Retinal pigment epithelial cell (primary cell): ENCODE measurements around the gene OPN5.

Experiments
- DNase-seq: peaks from one replicate; pipeline ENCODE4 v3.0.0-alpha.2; 2010; ENCODE audit warnings: low read depth
- H3K4me3 ChIP-seq: 2 replicates; pipeline ENCODE4 v1.5.1; 2011; ENCODE audit warnings: mild to moderate bottlenecking, low read length, control low read depth, moderate library complexity
- TF ChIP-seq, protein P1 (sequence below): conservative IDR thresholded peaks from 2 replicates; pipeline ENCODE4 v1.5.1; 2011; ENCODE audit warnings: low read depth, low read length, control low read depth, inconsistent platforms

OPN5 gene

DNA sequence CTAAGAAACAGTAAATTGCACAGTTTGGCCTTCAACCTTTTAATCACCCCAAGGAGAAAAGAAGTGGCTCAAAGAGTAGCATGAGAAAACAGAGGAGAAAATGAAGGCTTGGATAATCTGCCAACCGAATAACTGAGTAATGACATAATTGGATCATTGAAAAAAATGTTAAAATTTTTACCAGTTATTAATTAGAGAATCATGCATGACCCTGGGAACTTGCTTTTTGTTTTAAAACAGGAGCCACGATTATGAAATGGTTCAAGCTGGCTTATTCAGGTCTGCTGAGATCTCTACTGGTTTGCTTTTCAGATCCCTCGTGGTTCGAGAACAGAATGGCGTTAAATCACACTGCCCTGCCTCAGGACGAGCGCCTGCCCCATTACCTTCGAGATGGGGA is at the start of gene OPN5:
Gene OPN5, plus strand, starts transcription at position 301 of the 400 bp plus-strand sequence. Its CDS starts 35 bp downstream, at position 336.
- peak; percentile 29 for DNase-seq
- H3K4me3 ChIP-seq: no peak within 1 kb of the TSS
- TF ChIP-seq, protein P1, sequence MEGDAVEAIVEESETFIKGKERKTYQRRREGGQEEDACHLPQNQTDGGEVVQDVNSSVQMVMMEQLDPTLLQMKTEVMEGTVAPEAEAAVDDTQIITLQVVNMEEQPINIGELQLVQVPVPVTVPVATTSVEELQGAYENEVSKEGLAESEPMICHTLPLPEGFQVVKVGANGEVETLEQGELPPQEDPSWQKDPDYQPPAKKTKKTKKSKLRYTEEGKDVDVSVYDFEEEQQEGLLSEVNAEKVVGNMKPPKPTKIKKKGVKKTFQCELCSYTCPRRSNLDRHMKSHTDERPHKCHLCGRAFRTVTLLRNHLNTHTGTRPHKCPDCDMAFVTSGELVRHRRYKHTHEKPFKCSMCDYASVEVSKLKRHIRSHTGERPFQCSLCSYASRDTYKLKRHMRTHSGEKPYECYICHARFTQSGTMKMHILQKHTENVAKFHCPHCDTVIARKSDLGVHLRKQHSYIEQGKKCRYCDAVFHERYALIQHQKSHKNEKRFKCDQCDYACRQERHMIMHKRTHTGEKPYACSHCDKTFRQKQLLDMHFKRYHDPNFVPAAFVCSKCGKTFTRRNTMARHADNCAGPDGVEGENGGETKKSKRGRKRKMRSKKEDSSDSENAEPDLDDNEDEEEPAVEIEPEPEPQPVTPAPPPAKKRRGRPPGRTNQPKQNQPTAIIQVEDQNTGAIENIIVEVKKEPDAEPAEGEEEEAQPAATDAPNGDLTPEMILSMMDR: no peak

- DNase-seq: no peak
- no peak overlapping the region for H3K4me3 ChIP-seq
- TF ChIP-seq, protein P1: peak; percentile 50
These were observed 47.8 kb upstream of the OPN5 start for GRCh38 chr6:47733879-47734558.

GRCh38 chr6:47734831-47735481 is 46.9 kb upstream of the OPN5 start:
- no peak for DNase-seq
- TF ChIP-seq, protein P1: no peak

DNA sequence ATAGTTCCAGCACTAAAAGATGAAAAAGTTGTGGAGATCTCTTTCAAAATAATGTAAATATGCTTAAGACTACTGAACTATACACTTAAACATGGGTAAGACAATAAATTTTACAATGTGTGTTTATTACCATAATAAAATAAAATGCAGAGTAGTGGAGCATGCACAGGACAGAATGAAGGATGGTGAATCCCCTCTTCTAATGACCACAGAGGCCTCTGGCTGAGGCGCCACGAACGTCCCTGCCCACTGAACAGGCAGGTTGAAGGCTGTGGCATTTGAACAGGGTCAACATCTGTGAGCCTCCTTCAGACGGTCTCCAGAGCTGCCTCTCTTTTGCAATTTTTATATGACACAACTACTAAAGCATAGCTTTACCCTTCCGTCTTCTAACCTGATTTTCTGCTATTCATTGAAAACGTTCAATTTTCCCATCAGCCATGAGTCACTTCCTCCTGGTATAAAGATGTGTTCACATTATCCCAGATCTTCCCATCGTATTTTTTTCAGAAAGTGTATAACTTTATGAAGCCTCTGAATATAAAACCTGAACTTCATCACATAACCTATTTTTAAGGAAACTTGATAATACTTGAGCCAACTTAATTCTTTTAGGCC is 45.6 kb upstream of the OPN5 start:
- no peak for DNase-seq
- no peak overlapping the region for H3K4me3 ChIP-seq
- TF ChIP-seq, protein P1: no peak

More at GRCh38 chr6:47734831-47735481, 46.9 kb upstream of the OPN5 start:
- no peak overlapping the region for H3K4me3 ChIP-seq

GRCh38 chr6:47737406-47737805 is 44.4 kb upstream of the OPN5 start:
- TF ChIP-seq, protein P1: no peak
- H3K4me3 ChIP-seq: no peak overlapping the region
- no peak for DNase-seq

DNA sequence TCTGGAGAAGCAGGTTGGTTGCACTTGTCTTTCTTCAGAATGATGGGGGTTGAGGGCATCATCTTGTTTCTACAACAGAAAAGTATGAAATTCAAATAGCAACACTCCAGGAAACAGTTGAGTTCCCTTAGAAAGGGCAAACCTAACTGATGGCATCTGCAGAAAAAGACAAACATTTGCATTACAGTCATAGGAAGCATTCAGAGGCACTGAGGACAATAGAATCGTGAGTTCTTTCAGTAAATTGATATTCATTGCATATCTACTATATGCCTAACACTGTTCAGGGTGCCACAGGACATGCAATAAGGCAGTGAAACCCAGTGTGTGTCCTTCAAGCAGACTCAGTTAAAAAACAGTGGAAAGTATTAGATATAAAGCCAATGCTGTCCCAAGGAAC is 41.1 kb upstream of the OPN5 start:
- no peak overlapping the region for H3K4me3 ChIP-seq
- DNase-seq: no peak
- TF ChIP-seq, protein P1: no peak
